Tibial nerve (tissue), 4 donors: ENCODE data around the gene CDH13.

Experiments used
- EP300 ChIP-seq, 2 donors: sonication (generic); formaldehyde crosslinking; IDR thresholded peaks; one replicate each; pipeline ENCODE4 v1.6.1; 2017; ENCODE audit warnings: antibody characterized with exemption in 2 of 2, mild to moderate bottlenecking in 1 of 2
- TF ChIP-seq, protein P1 (sequence below), 5 experiments: fragments of 200-600 bp in 3 of 5; fragments of 450-650 bp in 2 of 5; sonication (generic) in 3 of 5; IDR thresholded peaks; one replicate each; pipeline ENCODE4 v1.5.1; 2016 to 2019; ENCODE audit warnings: antibody characterized with exemption in 5 of 5, mild to moderate bottlenecking in 3 of 5, moderate library complexity in 2 of 5

DNA sequence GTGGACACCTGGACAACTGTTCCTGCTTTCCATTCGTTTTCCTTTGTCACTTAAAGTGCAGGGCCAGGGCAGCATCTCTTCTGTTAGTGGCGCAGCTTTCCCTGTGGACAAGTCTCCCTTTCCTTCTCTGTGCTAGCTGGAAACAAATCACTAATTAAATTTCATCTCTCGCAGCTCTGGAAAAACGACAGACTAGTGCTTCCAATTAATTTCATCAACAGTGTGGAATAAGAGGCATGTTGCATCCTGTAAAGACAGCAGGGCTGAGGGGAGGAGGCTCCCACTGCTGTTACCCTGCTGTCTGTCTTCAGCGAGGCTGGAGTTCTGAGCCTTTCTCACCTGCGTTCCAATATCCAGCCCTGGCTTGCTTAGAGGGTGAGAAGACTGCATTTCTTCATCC lies 828.9 kb downstream of the CDH13 start:
- TF ChIP-seq, protein P1, sequence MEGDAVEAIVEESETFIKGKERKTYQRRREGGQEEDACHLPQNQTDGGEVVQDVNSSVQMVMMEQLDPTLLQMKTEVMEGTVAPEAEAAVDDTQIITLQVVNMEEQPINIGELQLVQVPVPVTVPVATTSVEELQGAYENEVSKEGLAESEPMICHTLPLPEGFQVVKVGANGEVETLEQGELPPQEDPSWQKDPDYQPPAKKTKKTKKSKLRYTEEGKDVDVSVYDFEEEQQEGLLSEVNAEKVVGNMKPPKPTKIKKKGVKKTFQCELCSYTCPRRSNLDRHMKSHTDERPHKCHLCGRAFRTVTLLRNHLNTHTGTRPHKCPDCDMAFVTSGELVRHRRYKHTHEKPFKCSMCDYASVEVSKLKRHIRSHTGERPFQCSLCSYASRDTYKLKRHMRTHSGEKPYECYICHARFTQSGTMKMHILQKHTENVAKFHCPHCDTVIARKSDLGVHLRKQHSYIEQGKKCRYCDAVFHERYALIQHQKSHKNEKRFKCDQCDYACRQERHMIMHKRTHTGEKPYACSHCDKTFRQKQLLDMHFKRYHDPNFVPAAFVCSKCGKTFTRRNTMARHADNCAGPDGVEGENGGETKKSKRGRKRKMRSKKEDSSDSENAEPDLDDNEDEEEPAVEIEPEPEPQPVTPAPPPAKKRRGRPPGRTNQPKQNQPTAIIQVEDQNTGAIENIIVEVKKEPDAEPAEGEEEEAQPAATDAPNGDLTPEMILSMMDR (IDR thresholded peaks at IDR 0.05): no peak
- TF ChIP-seq EP300 (IDR thresholded peaks at IDR 0.05): no peak
